Heart right ventricle (tissue), 16 donors: Measurements from ENCODE around the gene ACER1. TPM values are rescaled to one million over a fixed set of nuclear protein-coding genes. Genes with fewer than 3 reads are reported as not detected.
"Not testable (repeated sequence)": the region's sequence is repeated elsewhere in the genome, so short reads cannot be mapped to it uniquely, and the experiment has no call there.

Experiments
- ATAC-seq, 8 donors: fragments of 200-7000 bp; cut with Tn5 transposase; one replicate each; pipeline ENCODE4 v1.9.1; 2020; ENCODE audit warnings: mild to moderate bottlenecking in 8 of 8, moderate library complexity in 8 of 8, moderate number of reproducible peaks in 1 of 8
- DNase-seq, 2 donors: peaks; one replicate each; pipeline ENCODE4 v3.0.0-alpha.2; 2020
- H3K27ac ChIP-seq, 10 donors: fragments of 200-600 bp; sonication (generic) in 2 of 10; one replicate each; pipeline versions ENCODE4 v1.5.0 to v1.8.0; 2020 to 2022; ENCODE audit warnings: mild to moderate bottlenecking in 3 of 10
- H3K27me3 ChIP-seq, 7 donors: fragments of 200-600 bp; one replicate each; pipeline ENCODE4 v1.8.0; 2021 to 2022; ENCODE audit warnings: mild to moderate bottlenecking in 2 of 7
- H3K36me3 ChIP-seq, 9 donors: fragments of 200-600 bp; sonication (generic) in 1 of 9; one replicate each; pipeline versions ENCODE4 v1.5.0 to v1.8.0; 2020 to 2022; ENCODE audit warnings: mild to moderate bottlenecking in 2 of 9
- H3K4me1 ChIP-seq, 9 donors: fragments of 200-600 bp; sonication (generic) in 1 of 9; one replicate each; pipeline versions ENCODE4 v1.5.0 to v1.8.0; 2020 to 2022; ENCODE audit warnings: mild to moderate bottlenecking in 4 of 9
- H3K4me3 ChIP-seq, 10 donors: fragments of 200-600 bp; sonication (generic) in 2 of 10; one replicate each; pipeline versions ENCODE4 v1.5.0 to v1.8.0; 2020 to 2022; ENCODE audit warnings: mild to moderate bottlenecking in 7 of 10, moderate library complexity in 2 of 10
- H3K9me3 ChIP-seq, 11 donors: fragments of 200-600 bp in 10 of 11; sonication (generic) in 2 of 11; one replicate each; pipeline versions ENCODE4 v1.5.0 to v1.8.0; 2013 to 2022; ENCODE audit warnings: mild to moderate bottlenecking in 2 of 11, control low read depth in 1 of 11, moderate library complexity in 1 of 11
- WGBS, 2 donors: extraction: QIAGEN DNeasy Blood & Tissue Kit; methylation state at CpG; one replicate each; pipeline ENCODE4 v1.1.7; 2013; ENCODE audit warnings: inconsistent platforms in 1 of 2; 5-methylcytosine and 5-hydroxymethylcytosine counted together
- intact Hi-C, 10 donors: fragments of 100-400 bp; cut with DNase I; formaldehyde crosslinking; loops; one replicate each; pipeline versions ENCODE4 v1.11.1 to v1.14.2; 2022
- polyA plus RNA-seq, 2 donors: library from polyadenylated mRNA; stranded (reverse); fragments of 200-250 nt; gene quantifications; one replicate each; pipeline ENCODE4 v1.2.3, GENCODE V29; 2013
- total RNA-seq, 10 donors: library from RNA; stranded (reverse); fragmentation: NEBNext Ultra II Directional in 3 of 10; extraction: Animal tissue kit (Norgen Biotek cat#: 25700) in 3 of 10; gene quantifications; one replicate each; pipeline versions ENCODE4 v1.2.1 to v1.2.4, GENCODE V29; 2021 to 2023
- TF ChIP-seq, protein P1 (sequence below), 9 donors: fragments of 200-600 bp; sonication (generic) in 2 of 9; IDR thresholded peaks; one replicate each; pipeline versions ENCODE4 v1.5.0 to v1.8.0; 2021 to 2022; ENCODE audit warnings: antibody characterized with exemption in 9 of 9, mild to moderate bottlenecking in 5 of 9, moderate library complexity in 1 of 9
- donor health status: Arrhythmogenic right ventricular cardiomyopathy.
- donor health status: ischemic (EF 13 %, LVEDD 7.1; RV severe dilation, severe dysfunction).
- donor health status: healthy with polysubstance abuse.
- donor health status: DM: no; HTN: yes; CAD: no.
- donor health status: DM: no; HTN: no; CAD: no.
- donor health status: ischemic (EF 25% LVEDD 6.9; RV normal size, moderate dysfunction).
- donor health status: ischemic (EF 25% LVEDD 5.7; RV mildly dilated, moderate dysfunction).
- donor health status: healthy.
- donor health status: DM: yes; HTN: yes; CAD: no.
- donor health status: Ischemic cardiomyopathy.
- donor health status: ischemic (EF 35%, LVEDD 5.7; RV mildly dilated, moderate dysfunction).
- donor health status: nonischemic (EF 11% LVEDD 7.7; RV severe dilation, severe dysfunction).
- donor health status: DM: yes; HTN: yes; CAD: no.
- donor health status: PGD.
- donor health status: ischemic (EF 29% LVEDD 5.4; RV normal size, mild dysfunction).
- donor health status: nonischemic (EF 23%, LVEDD 6.1; RV moderate dilation, normal function).

The ACER1 gene
- total and polyA plus RNA-seq, 12 donors, result not detected

DNA sequence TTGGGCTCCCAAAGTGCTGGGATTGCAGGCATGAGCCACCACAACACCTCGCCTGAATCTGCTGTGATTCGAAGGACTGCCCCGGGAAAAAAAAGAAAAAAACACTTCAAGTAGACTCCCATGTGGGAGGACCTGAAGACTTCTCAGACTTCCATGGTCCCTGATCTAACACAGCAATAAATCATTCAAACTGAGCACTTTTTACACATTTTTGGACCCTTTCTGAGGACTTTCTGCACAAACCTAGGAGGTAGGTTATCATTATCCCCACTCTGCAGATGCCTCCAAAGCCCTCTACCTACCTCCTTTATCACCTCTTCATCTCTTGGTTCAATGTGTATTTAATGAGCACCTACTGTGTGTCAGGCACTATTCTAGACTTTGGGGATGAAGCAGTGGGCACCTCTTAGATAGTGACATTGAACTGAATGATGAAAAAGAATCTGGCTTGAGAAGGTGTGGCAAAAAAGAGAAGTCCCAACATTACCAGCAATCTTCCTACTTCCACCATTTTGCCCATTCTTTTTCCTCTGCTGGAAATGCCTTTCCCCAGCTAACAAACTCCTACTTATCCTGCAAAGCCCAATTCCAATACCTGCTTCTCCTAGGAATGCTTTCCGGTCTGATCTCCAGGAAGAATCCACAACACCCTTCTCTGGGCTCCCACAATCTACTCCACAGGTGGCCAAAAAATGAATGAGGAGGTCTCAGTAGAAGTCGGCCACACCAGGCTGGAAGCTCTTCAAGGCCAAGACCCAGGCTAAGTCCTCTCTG is 26.3 kb upstream of the ACER1 start:
- no peak for ATAC-seq
- intact Hi-C loops, result loop anchor here in 1 of 10 donors (5.0 kb wide), 1 partner anchor 142 kb away; no protein-coding TSS in a partner anchor
- 85 to 88% methylated on average over 5 of the region's 5 CpGs for WGBS, 2 donors

DNA sequence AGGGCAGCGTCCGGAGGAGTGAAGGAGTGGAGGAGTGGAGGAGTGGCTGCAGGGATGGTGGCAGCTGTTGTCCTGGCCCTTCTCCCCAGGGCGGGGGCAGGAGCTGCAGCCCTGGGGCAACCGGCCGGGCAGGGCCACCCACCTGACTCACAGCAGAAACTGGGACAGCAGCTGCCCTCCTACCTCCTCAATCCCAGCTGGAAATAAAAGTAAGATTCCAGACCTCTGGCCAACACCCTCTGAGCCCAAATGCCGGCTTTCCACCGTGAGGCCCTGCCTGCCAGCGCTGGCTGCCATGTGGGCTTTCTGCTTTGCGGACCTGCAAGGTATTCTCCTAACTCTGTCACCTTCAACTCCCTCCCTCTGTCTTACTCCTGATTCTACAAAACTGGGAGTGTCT is 24.6 kb upstream of the ACER1 start:
- Histone ChIP-seq H3K4me1 (peaks cover 0 to 10% (median 8%) of the 10 kb centered on the region in 9 donors), H3K9me3 (no peaks in the 10 kb centered on the region), H3K36me3 (peaks cover 0 to 3% (median 0%) of the 10 kb centered on the region in 9 donors), H3K4me3 (no peak overlapping the region), H3K27me3 (no peaks in the 10 kb centered on the region), H3K27ac (no peak overlapping the region)
- TF ChIP-seq, protein P1, sequence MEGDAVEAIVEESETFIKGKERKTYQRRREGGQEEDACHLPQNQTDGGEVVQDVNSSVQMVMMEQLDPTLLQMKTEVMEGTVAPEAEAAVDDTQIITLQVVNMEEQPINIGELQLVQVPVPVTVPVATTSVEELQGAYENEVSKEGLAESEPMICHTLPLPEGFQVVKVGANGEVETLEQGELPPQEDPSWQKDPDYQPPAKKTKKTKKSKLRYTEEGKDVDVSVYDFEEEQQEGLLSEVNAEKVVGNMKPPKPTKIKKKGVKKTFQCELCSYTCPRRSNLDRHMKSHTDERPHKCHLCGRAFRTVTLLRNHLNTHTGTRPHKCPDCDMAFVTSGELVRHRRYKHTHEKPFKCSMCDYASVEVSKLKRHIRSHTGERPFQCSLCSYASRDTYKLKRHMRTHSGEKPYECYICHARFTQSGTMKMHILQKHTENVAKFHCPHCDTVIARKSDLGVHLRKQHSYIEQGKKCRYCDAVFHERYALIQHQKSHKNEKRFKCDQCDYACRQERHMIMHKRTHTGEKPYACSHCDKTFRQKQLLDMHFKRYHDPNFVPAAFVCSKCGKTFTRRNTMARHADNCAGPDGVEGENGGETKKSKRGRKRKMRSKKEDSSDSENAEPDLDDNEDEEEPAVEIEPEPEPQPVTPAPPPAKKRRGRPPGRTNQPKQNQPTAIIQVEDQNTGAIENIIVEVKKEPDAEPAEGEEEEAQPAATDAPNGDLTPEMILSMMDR (IDR thresholded peaks at IDR 0.05), result no peak
- no peak for ATAC-seq
- intact Hi-C loops, result no loop called here
- WGBS, 2 donors, result 49 to 59% methylated on average over 9 of the region's 9 CpGs
- no peak for DNase-seq

More for the DNA sequence above, 26.3 kb upstream of the ACER1 start:
- Histone ChIP-seq H3K9me3 (no peaks in the 10 kb centered on the region), H3K27ac (no peak overlapping the region), H3K27me3 (no peaks in the 10 kb centered on the region), H3K36me3 (peaks cover 0 to 21% (median 7%) of the 10 kb centered on the region in 9 donors), H3K4me1 (peaks cover 0 to 14% (median 8%) of the 10 kb centered on the region in 9 donors), H3K4me3 (no peak overlapping the region)
- TF ChIP-seq, protein P1 (IDR thresholded peaks at IDR 0.05), result no peak
- no peak for DNase-seq

DNA sequence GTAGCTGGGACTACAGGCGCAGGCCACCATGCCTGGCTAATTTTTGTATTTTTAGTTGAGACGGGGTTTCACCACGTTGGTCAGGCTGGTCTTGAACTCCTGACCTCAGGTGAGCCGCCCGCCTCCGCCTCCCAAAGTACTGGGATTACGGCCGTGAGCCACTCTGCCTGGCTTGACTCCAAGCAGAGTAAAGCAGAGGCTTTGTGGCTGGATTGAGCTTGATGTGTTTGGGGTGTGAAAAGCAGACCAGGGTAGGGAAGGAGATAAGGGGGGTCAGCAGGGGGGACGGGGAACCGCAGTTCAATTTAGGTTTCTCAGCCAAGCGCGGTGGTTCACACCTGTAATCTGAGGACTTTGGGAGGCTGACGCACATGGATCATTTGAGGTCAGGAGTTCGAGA is 23.8 kb upstream of the ACER1 start:
- 76 to 77% methylated on average over 14 of the region's 14 CpGs for WGBS, 2 donors
- ATAC-seq (no peak), DNase-seq (no peak)
- Histone ChIP-seq H3K4me3 (no peak overlapping the region), H3K27ac (no peak overlapping the region), H3K9me3 (peaks cover 0 to 4% (median 0%) of the 10 kb centered on the region in 11 donors), H3K4me1 (peaks cover 0 to 3% (median under 1%) of the 10 kb centered on the region in 9 donors), H3K27me3 (no peaks in the 10 kb centered on the region), H3K36me3 (no peaks in the 10 kb centered on the region)
- intact Hi-C loops, result no loop called here
- TF ChIP-seq, protein P1 (IDR thresholded peaks at IDR 0.05), result no peak

DNA sequence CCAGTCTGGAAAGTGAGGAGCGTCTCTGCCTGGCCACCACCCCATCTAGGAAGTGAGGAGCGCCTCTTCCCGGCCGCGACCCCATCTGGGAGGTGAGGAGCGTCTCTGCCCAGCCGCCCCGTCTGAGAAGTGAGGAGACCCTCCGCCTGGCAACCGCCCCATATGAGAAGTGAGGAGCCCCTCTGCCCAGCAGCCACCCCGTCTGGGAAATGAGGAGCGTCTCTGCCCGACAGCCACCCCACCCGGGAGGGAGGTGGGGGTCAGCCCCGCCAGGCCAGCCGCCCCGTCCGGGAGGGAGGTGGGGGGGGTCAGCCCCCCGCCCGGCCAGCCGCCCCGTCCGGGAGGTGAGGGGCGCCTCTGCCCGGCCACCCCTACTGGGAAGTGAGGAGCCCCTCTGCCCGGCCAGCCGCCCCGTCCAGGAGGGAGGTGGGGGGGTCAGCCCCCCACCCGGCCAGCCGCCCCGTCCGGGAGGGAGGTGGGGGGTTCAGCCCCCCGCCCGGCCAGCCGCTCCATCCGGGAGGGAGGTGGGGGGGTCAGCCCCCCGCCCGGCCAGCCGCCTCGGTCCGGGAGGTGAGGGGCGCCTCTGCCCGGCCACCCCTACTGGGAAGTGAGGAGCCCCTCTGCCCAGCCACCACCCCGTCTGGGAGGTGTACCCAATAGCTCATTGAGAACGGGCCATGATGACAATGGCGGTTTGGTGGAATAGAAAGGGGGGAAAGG is 22.1 kb upstream of the ACER1 start:
- intact Hi-C loops, H3K27me3 ChIP-seq, H3K27ac ChIP-seq, H3K4me3 ChIP-seq, ATAC-seq, DNase-seq, H3K9me3 ChIP-seq, H3K36me3 ChIP-seq, H3K4me1 ChIP-seq: not testable (repeated sequence)
- 92 to 97% methylated on average over 20 to 34 of the region's 46 CpGs for WGBS, 2 donors
